Ovary (tissue), 9 donors: Measurements from ENCODE around the gene DLG5. TPM values are rescaled to one million over a fixed set of nuclear protein-coding genes. Genes with fewer than 3 reads are reported as not detected.

ENCODE experiments used
- DNase-seq, 5 donors: peaks; one replicate each; pipeline ENCODE4 v3.0.0-alpha.2; 2019 to 2020
- H3K27ac ChIP-seq, 2 donors: fragments of 200-600 bp; one replicate each; pipeline versions ENCODE4 v1.5.1 to v1.8.0; 2019 to 2022
- H3K27me3 ChIP-seq: fragments of 200-600 bp; one replicate; pipeline ENCODE4 v1.8.0; 2022
- H3K36me3 ChIP-seq: fragments of 200-600 bp; sonication (generic); one replicate; pipeline ENCODE4 v1.5.1; 2019
- H3K4me1 ChIP-seq: one replicate; pipeline ENCODE4 v1.8.1; 2013; ENCODE audit warnings: mild to moderate bottlenecking, moderate library complexity; ENCODE audit not compliant: insufficient read depth
- H3K4me3 ChIP-seq: fragments of 200-600 bp; sonication (generic); one replicate; pipeline ENCODE4 v1.5.1; 2017
- H3K9me3 ChIP-seq, 2 donors: fragments of 200-600 bp in 1 of 2; sonication (generic) in 1 of 2; one replicate each; pipeline versions ENCODE4 v1.5.1 to v1.8.1; 2013 to 2019; ENCODE audit warnings: mild to moderate bottlenecking in 1 of 2, moderate library complexity in 1 of 2
- CTCF ChIP-seq, 3 donors: fragments of 450-650 bp in 2 of 3; fragments of 200-600 bp in 1 of 3; IDR thresholded peaks; one replicate each; pipeline versions ENCODE4 v1.5.1 to v1.8.0; 2016 to 2022; ENCODE audit warnings: antibody characterized with exemption in 3 of 3, mild to moderate bottlenecking in 1 of 3
- EP300 ChIP-seq: sonication (generic); formaldehyde crosslinking; IDR thresholded peaks from one replicate; pipeline ENCODE4 v1.6.1; 2017; ENCODE audit warnings: antibody characterized with exemption
- POLR2A ChIP-seq: fragments of 450-650 bp; IDR thresholded peaks from one replicate; pipeline ENCODE4 v1.6.1; 2017; ENCODE audit warnings: antibody characterized with exemption, mild to moderate bottlenecking, moderate library complexity
- WGBS, 3 donors: extraction: QIAGEN DNeasy Blood & Tissue Kit in 1 of 3; methylation state at CpG; one replicate each; pipeline versions ENCODE4 v1.1.5 to v1.1.7; 2013 to 2017; 5-methylcytosine and 5-hydroxymethylcytosine counted together
- intact Hi-C, 4 donors: fragments of 100-400 bp; cut with DNase I; formaldehyde crosslinking; loops; one replicate each; pipeline versions ENCODE4 v1.11.0 to v1.15.1; 2022 to 2023
- polyA plus RNA-seq, 2 donors: library from polyadenylated mRNA; stranded (reverse); fragments of 200-250 nt in 1 of 2; fragments of 350-450 nt in 1 of 2; fragmentation: Illumina TruSeq in 1 of 2; extraction: RNeasy Lipid Tissue Mini Kit (QIAGEN cat#74804) in 1 of 2; gene quantifications; one replicate each; pipeline ENCODE4 v1.2.3, GENCODE V29; 2013 to 2014
- total RNA-seq, 7 donors: library from RNA; depleted of rRNA in 2 of 7; stranded (reverse); fragments of >200 nt in 2 of 7; fragmentation: NEBNext Ultra II Directional in 3 of 7; extraction: Animal tissue kit (Norgen Biotek cat#: 25700) in 3 of 7; gene quantifications; one replicate each; pipeline versions ENCODE4 v1.1.0 to v1.2.4, GENCODE V29; 2016 to 2023
- donor health status: DM: no; HTN: no; CAD: no; lungs with moderate emphysema.
- donor health status: DM: no; HTN: no; CAD: no.
- donor health status: Bipolar disorder and iron deficiency.
- donor health status: DM: yes; HTN: yes; CAD: no.
- donor health status: DM: no; HTN: no; CAD: no.
- donor health status: DM: yes; HTN: yes; CAD: no.

The DLG5 gene
- total and polyA plus RNA-seq, 9 donors, result 29.1 to 71.9 (median 42.8) TPM

DNA sequence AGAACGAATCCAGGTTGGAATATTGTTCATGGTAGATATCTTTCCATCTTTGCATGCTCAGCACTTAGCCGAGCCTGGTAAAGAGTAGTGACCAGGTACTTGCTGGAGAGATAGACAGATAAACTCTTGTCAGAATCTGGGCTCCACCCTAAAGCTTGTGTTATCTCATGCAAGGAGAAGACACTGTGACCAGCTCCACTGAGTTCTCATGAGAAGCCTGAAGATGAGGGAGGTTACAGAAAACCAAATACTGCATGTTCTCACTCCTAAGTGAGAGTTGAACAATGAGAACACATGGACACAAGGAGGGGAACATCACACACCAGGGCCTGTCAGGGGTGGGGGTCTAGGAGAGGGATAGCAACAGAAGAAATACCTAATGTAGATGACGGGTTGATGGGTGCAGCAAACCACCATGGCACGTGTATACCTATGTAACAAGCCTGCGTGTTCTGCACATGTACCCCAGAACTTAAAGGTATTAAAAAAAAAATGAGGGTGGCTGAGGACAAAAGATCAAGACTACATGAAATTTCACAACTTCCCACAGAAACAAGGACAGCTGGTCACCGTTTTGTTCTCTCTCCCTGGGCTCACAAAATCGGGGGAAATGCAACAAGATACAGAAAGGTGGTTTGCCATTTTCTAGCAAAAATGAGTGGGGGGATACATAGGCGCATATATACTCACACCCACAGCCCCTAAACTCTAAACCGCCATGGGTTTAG lies 17.4 kb downstream of the DLG5 start:
- H3K4me3 ChIP-seq, result no peak overlapping the region
- no peak for DNase-seq
- intact Hi-C loops, result no loop called here
- TF ChIP-seq EP300 (no peak), CTCF (IDR thresholded peaks at IDR 0.05) (no peak), POLR2A (no peak)
- H3K4me1 ChIP-seq, result peaks cover 37% of the 10 kb centered on the region
- no peak overlapping the region for H3K27ac ChIP-seq
- H3K27me3 ChIP-seq, result no peaks in the 10 kb centered on the region
- H3K9me3 ChIP-seq, result no peaks in the 10 kb centered on the region
- 71 to 78% (median 73%) methylated on average over 9 of the region's 9 CpGs for WGBS, 3 donors
- no peaks in the 10 kb centered on the region for H3K36me3 ChIP-seq

GRCh38 chr10:77907900-77908717 lies 18.4 kb downstream of the DLG5 start:
- H3K9me3 ChIP-seq, result no peaks in the 10 kb centered on the region
- intact Hi-C loops, result no loop called here
- H3K4me3 ChIP-seq, result no peak overlapping the region
- DNase-seq, result no peak
- H3K27ac ChIP-seq, result no peak overlapping the region
- no peaks in the 10 kb centered on the region for H3K27me3 ChIP-seq
- TF ChIP-seq EP300 (no peak), CTCF (IDR thresholded peaks at IDR 0.05) (no peak), POLR2A (no peak)
- WGBS, 3 donors, result 91 to 94% (median 93%) methylated on average over 9 of the region's 9 CpGs
- H3K4me1 ChIP-seq, result peaks cover 37% of the 10 kb centered on the region
- no peaks in the 10 kb centered on the region for H3K36me3 ChIP-seq

DNA sequence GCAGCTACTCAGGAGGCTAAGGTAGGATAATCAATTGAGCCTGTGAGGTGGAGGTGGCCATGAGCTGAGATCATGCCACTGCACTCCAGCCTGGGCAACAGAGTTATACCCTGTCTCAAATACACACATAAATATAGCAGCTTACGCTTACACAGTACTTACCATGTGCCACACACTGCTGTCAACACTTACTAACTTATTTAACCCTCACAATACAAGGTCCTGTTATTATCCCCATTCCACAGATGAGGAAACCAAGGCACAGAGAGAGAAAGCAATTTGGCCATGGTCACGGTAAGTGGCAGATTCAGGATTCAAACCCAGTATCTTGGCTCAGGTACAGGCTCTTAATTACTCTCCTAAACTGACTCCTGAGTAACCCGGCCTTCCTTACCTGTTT lies 19.1 kb downstream of the DLG5 start:
- TF ChIP-seq POLR2A, result no peak
- TF ChIP-seq CTCF (IDR thresholded peaks at IDR 0.05), result no peak
- no peak for TF ChIP-seq EP300
- no peak overlapping the region for H3K27ac ChIP-seq
- 94 to 98% (median 96%) methylated on average over 3 of the region's 3 CpGs for WGBS, 3 donors
- no peaks in the 10 kb centered on the region for H3K27me3 ChIP-seq
- peaks cover 35% of the 10 kb centered on the region for H3K4me1 ChIP-seq
- intact Hi-C loops, result no loop called here
- DNase-seq, result no peak
- no peak overlapping the region for H3K4me3 ChIP-seq
- H3K36me3 ChIP-seq, result no peaks in the 10 kb centered on the region
- H3K9me3 ChIP-seq, result no peaks in the 10 kb centered on the region

- intact Hi-C loops, result no loop called here
- H3K27me3 ChIP-seq, result no peaks in the 10 kb centered on the region
- no peak overlapping the region for H3K4me3 ChIP-seq
- H3K27ac ChIP-seq, result no peak overlapping the region
- 73 to 91% (median 76%) methylated on average over 5 of the region's 5 CpGs for WGBS, 3 donors
- TF ChIP-seq EP300, result no peak
- TF ChIP-seq POLR2A, result no peak
- no peak for TF ChIP-seq CTCF (IDR thresholded peaks at IDR 0.05)
- DNase-seq, result no peak
- H3K36me3 ChIP-seq, result no peaks in the 10 kb centered on the region
- H3K4me1 ChIP-seq, result peaks cover 32% of the 10 kb centered on the region
- H3K9me3 ChIP-seq, result no peaks in the 10 kb centered on the region
Measured at GRCh38 chr10:77906951-77907421, 19.6 kb downstream of the DLG5 start.
